GM12873 (cell line): ENCODE data around the gene GIN1.

ENCODE experiments used
- CTCF ChIP-seq: IDR thresholded peaks from 2 replicates; pipeline ENCODE4 v1.5.1; 2012; ENCODE audit warnings: low read depth, mild to moderate bottlenecking, moderate library complexity, low read length, control low read depth; ENCODE audit not compliant: insufficient read depth; ENCODE audit errors: missing control alignments

Gene GIN1

GRCh38 chr5:103122242-103122641, 2.3 kb upstream of the GIN1 start:
- no peak for TF ChIP-seq CTCF

- TF ChIP-seq CTCF: no peak
These were observed 766 bp upstream of the GIN1 start for GRCh38 chr5:103120607-103121200.

GRCh38 chr5:103119070-103119764, 721 bp downstream of the GIN1 start:
- TF ChIP-seq CTCF: no peak

GRCh38 chr5:103117471-103117991, 2.4 kb downstream of the GIN1 start:
- TF ChIP-seq CTCF: no peak

GRCh38 chr5:103114440-103114839, 5.5 kb downstream of the GIN1 start:
- TF ChIP-seq CTCF: no peak

GRCh38 chr5:103112910-103113309, 7.0 kb downstream of the GIN1 start:
- TF ChIP-seq CTCF: no peak

- no peak for TF ChIP-seq CTCF
These were observed 8.5 kb downstream of the GIN1 start for GRCh38 chr5:103111468-103111867.
